HG02588 (cell line): Measurements from ENCODE around the gene TAPT1.
"Not testable (repeated sequence)": the region's sequence is repeated elsewhere in the genome, so short reads cannot be mapped to it uniquely, and the experiment has no call there.

Source experiments
- ATAC-seq: cut with Tn5 transposase; IDR thresholded peaks from one replicate; pipeline ENCODE4 v1.9.1; 2021; ENCODE audit warnings: mild to moderate bottlenecking, moderate library complexity; ENCODE audit not compliant: unreplicated experiment

The TAPT1 gene

DNA sequence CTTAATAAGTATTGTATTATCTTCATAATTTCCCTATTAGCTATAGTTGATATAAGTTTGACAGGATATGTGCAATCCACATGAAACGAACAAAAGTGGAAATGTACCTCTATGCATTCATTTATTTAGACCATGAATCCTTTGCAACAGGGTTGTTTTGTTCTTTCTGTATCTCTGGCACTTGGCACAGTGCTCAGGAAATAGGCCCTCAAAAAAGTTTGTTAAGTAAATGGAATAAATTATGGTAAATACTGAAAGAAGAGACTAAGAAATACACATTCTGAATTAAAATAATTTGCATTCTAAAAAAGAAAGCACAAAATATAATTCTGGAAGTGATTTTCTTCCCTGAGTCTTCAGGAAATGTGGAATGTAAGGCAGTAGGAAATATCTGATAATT is 39.3 kb downstream of the TAPT1 start:
- ATAC-seq: no peak

DNA sequence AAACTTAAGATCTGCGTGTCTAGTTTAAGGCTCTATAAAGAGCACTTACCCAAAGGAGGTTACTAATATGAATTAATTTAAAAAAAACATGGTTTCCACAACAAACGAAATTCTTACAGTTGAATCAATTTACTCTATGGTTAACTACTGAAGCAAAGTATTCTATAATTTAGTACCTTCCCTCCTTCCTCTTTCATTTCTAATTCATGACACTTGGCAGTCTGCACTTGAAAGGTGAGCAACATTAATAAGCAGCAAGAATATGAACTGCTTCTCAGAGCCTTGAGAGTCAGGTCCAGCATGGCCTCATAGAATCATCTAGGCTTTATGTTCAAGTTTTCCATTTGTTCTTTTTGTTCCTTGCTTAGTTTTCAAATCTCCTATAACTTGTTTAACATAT is 42.7 kb downstream of the TAPT1 start:
- ATAC-seq: no peak

- ATAC-seq: no peak
These were observed 49.6 kb downstream of the TAPT1 start for GRCh38 chr4:16176621-16177020.

DNA sequence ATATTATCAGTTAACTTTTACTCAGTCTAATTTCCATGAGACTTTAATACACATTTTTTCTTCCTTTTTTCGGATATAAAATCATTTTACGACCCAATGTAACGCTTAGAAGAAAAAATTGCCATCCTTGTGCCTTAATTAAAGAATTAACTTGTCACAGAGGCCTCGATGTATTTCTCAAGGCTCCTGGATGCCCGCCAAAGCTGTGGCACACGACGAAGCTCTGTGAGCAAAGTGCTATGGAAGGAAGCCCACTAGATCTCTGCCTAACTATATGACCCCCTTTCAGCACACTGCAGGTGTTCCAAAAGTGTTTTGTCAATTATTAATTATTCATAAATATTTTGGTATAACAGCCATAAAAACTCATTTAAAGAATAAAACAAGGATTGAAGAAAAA is 54.4 kb downstream of the TAPT1 start:
- ATAC-seq: no peak

GRCh38 chr4:16169490-16169889 is 56.8 kb downstream of the TAPT1 start:
- no peak for ATAC-seq

- ATAC-seq: no peak
These were observed 57.4 kb downstream of the TAPT1 start for GRCh38 chr4:16168710-16169388.

DNA sequence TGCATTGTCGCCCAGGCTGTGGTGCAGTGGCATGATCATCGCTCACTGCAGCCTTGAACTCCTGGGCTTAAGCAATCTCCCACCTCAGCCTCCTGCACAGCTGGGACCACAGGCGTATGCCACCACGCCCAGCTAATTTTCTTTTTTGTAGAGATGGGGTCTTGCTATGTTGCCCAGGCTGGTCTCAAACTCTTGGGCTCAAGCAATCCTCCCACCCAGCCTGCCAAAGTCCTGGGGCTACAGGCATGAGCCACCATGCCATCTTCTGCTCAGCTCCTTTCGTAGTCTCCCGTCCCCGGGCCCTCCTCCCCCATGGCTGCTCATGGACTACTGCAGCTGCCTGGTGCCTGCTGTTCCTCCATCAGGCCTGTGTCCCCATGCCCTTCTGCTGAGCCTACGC is 58.1 kb downstream of the TAPT1 start:
- no peak for ATAC-seq

- no peak for ATAC-seq
These were observed 60.3 kb downstream of the TAPT1 start for GRCh38 chr4:16165931-16166330.

- ATAC-seq: no peak
These were observed 63.4 kb downstream of the TAPT1 start for GRCh38 chr4:16162891-16163290.

GRCh38 chr4:16161851-16162408 is 64.3 kb downstream of the TAPT1 start:
- no peak for ATAC-seq

DNA sequence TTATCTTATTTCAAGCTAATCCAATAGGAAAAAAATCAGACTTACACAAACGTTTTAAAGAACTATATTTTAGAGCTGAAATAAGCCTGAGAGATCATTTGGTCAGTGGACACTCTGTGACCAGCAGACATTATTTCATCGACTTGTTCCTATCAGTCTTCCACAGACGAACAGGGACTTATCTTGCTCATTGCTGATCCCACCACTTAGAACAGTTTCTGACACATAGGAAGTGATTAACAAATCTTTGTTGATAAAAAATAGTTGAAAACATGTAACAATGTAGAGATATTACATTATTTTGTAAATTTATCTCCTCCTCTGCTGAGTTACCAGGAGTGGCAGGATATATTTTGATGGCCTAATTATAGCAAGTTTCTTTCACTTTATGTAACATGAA is 65.8 kb downstream of the TAPT1 start:
- ATAC-seq: no peak

DNA sequence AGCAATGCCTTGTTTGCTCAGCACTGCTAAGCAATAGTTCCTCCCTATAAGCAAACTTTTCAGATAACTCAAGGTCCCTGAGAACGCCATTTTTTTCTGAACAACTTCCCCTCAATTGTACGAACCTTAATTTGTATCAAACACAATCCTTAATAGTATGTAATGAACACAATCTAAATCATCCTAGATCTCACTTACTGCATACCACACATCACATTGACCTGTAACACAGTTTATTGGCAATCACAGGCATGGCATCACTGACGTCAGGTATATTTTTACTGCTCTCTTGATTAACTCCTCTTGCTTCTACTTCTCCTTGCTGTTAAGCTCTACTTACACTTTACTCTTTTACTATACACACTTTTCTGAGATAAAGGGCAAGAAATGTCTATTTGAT is 67.0 kb downstream of the TAPT1 start:
- no peak for ATAC-seq

DNA sequence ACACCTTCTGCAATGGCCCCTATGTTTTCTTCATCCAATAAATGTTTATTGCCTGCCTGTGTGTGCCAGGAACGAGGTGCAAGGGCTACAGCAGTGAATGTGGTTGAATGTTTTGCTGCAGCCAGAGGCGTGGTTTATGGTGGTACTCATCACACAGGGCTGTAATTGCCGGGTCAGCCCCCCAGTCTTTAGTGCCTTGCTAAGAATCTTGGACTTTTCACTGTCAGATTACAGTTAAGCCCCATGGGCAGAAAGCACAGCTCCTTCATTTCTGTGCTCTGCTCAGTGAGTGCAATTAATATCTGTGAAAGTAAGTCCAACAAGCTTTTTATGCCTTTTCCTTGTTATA is 67.8 kb downstream of the TAPT1 start:
- no peak for ATAC-seq

DNA sequence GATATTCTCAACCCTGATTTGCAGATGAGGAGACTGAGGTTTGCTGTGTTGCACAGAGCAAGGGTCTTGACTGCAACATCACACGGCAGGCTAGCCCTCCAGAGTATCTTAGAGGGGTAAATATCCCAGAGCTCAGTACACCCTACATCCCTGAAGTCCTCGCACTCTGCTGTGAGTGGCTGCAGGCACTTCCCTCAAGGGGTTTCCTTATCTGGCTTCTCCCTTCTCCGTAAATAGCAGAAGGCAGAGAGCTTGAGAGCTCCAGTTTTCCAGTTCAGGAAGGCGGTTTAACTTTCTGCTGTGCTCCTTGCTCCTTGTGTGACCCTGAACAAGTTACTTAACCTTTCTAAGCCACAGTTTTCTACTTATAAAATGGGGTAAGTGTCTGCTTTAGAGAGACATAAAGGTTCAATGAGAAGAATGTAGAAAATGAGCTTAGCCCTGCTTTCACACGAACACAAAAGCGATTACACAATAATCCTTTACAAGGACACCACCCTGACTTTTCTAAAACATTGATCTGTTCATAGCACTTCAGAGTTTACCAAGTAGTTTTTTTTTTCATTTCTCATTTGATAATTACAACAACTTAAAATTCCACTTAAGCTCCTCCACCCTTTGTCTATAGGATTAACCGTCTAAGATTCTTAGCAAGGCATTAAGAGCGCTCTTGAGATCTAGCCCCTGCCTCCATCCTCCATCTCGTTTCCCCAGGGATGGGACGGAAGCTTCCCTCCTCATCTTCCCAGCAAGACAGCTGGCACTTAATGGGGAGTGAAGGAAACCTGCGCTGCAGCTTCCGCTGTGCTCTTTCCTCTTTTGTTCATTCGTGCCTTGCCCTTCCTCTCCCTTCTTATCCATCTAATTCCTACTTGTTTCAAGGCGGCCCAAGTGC is 68.4 kb downstream of the TAPT1 start:
- no peak for ATAC-seq

DNA sequence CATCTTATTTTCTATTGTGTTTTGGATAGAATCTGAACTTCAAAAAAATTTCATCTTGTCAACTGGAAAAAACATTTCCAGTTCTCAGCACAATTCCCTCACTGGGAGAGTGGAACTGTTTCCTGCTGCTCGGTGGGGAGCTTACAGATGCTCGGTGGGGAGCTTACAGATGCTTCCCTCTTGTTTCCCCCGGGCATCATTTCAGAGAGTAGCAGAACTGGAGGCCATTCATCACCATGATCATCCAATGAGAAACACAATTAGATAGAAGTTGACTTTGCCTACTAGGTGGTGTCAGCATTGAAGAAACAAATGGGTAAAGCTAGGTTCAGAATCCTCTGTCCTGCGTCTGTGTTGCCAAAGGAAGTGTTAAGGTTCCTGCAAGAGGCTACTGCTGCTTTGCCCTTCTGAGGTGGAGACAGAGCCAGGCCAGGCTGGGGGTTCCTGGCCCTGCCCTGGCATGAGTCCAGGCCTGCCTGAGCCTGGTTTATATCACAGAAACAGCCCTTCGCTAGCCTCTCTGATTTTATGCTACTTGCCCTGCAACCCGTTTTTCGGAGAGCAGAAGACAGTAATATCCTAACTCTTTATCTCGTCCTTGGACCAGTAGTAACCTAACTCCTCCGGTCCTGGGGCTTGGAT is 70.6 kb downstream of the TAPT1 start:
- ATAC-seq: no peak

DNA sequence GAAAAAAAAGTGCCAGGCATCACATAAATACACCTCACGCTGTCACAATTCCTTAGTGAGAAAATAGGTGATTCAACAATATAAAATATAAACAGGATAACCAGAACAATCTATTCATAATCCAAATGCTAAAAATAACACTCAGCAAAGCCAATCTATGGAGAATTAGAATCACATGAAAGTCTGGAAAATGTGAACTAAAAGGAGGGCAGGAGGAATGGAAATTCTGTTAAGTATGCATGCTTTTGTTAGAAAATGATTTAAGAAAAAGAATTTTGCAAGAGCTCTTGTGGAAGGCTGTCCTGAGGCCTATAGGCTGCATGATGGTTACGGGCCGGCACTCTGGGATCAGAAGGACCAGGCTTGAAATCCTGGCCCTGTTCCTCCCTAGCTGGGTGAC is 71.8 kb downstream of the TAPT1 start:
- ATAC-seq: no peak

DNA sequence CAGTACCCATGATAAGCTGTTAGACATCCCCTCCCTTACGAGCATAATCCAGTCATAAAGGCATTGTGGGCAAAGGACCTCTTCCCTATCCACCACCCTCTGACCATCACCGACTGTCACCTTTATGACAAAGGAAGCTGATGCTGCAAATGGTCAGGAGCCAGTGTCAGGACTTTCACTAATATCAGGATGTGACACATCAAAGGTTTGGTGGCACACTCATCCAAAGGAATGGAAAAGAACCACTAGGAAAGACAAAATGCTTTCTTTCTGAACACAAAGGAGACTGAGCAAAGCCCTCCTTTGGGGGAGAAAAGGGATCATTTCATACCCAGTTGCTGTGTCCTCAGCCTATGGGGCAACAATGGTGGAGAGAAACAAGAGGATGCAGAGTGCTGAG is 75.6 kb downstream of the TAPT1 start:
- no peak for ATAC-seq

- ATAC-seq: not testable (repeated sequence)
These were observed 81.4 kb downstream of the TAPT1 start for GRCh38 chr4:16144913-16145312.

DNA sequence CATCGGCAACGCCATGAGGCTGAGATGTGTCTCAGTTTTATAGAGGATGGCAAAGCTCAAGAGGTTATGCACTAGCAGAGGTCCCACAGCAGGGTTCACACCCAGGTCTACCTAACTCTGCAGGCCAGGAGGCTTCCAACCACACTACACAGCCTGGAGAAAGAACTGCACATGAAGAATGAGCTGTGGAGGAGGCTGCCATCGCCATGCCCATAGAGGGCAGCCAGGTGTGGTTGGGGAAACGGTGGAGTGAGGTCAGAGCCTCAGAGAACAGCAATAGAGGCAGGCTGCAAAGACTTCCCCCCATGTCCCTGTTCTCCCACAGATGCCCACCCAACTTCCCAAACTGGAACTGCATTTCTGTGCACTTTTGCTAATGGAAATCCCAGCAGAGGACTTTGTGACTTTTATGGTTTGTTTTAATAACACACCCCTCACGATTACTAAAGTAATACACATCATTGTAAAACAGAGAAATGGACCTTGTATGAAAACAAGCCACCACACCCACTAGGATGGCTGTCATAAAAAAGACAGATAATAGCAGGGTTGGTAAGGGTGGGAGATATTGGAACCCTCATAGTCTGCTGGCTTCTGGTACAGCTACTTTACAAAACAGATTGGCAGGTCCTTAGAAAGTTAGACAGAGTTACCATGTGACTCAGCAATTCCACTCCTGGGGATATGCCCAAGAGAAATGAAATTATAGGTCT is 83.5 kb downstream of the TAPT1 start:
- no peak for ATAC-seq

GRCh38 chr4:16140879-16141249 is 85.4 kb downstream of the TAPT1 start:
- ATAC-seq: no peak

GRCh38 chr4:16140231-16140878 is 85.9 kb downstream of the TAPT1 start:
- ATAC-seq: no peak
